ENCODE results near the gene AHDC1. TPM values are rescaled to one million over a fixed set of nuclear protein-coding genes. Genes with fewer than 3 reads are reported as not detected.

Gene AHDC1
- total and polyA plus RNA-seq, 7 donors = 1.8 to 34.1 (median 12.1) TPM

DNA sequence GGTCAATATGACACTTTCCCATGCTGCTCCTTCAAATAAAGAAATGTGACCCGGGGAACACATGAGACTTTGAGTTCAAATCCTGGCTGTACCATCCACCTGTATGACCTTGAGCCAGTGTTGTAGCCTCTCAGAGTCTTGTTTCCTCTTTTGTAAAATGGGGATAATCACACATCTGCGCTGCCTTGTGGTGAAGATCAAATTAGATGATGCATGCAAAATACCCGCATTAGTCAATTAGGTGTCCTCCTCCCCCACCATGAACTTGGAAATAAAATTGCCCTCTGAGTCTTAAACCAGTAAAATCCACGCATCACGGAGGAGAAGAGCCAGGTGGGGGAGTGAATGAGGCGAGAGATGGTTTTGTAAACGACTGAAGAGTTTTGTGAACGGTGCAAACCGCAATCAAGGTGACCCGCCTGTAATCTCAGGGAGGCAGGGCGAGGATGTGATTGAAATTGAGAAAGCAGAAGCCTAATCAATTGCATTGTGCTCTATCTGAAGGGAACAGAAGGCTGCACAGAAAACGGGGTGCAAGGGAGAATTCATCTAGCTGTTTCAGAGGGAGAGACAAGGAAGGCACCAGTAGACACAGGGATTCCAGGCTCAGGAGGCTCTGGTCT lies 5.8 kb upstream of the AHDC1 start:
- H3K4me3 ChIP-seq = no peak overlapping the region

DNA sequence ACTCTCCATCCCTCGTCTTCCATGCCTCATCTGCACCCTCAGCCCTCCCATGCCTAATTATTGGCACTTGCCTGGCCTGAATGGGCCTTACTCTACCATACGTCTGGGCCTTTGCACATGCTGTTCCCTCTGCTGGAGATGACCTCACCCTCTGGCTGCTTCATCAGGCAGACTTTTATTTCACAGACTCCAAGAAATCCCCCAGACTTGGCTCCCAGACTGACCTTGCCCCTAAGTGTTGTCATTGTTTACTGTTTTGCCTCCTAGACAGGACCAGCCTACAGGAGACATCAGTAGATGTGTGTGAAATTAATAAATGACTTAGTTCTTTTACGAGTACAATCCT lies 5.2 kb upstream of the AHDC1 start:
- H3K4me3 ChIP-seq = no peak overlapping the region
- TF ChIP-seq POLR2A (IDR thresholded peaks at IDR 0.05) = no peak
- TF ChIP-seq, protein P1, sequence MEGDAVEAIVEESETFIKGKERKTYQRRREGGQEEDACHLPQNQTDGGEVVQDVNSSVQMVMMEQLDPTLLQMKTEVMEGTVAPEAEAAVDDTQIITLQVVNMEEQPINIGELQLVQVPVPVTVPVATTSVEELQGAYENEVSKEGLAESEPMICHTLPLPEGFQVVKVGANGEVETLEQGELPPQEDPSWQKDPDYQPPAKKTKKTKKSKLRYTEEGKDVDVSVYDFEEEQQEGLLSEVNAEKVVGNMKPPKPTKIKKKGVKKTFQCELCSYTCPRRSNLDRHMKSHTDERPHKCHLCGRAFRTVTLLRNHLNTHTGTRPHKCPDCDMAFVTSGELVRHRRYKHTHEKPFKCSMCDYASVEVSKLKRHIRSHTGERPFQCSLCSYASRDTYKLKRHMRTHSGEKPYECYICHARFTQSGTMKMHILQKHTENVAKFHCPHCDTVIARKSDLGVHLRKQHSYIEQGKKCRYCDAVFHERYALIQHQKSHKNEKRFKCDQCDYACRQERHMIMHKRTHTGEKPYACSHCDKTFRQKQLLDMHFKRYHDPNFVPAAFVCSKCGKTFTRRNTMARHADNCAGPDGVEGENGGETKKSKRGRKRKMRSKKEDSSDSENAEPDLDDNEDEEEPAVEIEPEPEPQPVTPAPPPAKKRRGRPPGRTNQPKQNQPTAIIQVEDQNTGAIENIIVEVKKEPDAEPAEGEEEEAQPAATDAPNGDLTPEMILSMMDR (IDR thresholded peaks at IDR 0.05) = no peak
- no peaks in the 10 kb centered on the region for H3K9me3 ChIP-seq
- 40 to 57% methylated on average over 3 of the region's 3 CpGs for WGBS, 2 donors
- H3K27ac ChIP-seq = no peak overlapping the region
- no peaks in the 10 kb centered on the region for H3K36me3 ChIP-seq
- intact Hi-C loops (cut with DNase I) = loop anchor here (5.0 to 10.0 kb wide), 2 partner anchors 284 to 312 kb away; partner anchors contain the start of gene TMEM222
- no peak for DNase-seq
- H3K4me1 ChIP-seq = peaks cover 0 to 18% (median 10%) of the 10 kb centered on the region in 4 donors
- H3K27me3 ChIP-seq = no peaks in the 10 kb centered on the region

More for the DNA sequence above, 5.8 kb upstream of the AHDC1 start:
- TF ChIP-seq POLR2A (IDR thresholded peaks at IDR 0.05) = no peak
- TF ChIP-seq EP300 (IDR thresholded peaks at IDR 0.05) = no peak
- TF ChIP-seq, protein P1 (IDR thresholded peaks at IDR 0.05) = no peak
- no peak for TF ChIP-seq POLR2AphosphoS5 (IDR thresholded peaks at IDR 0.05)
- 47 to 53% methylated on average over 12 of the region's 12 CpGs for WGBS, 2 donors
- H3K27ac ChIP-seq = no peak overlapping the region
- H3K9me3 ChIP-seq = no peaks in the 10 kb centered on the region
- peaks cover 0 to 16% (median 12%) of the 10 kb centered on the region in 4 donors for H3K4me1 ChIP-seq
- H3K27me3 ChIP-seq = no peaks in the 10 kb centered on the region
- no peaks in the 10 kb centered on the region for H3K36me3 ChIP-seq
- DNase-seq = no peak
- intact Hi-C loops (cut with DNase I) = loop anchor here (5.0 to 10.0 kb wide), 2 partner anchors 285 to 312 kb away; partner anchors contain the start of gene TMEM222

DNA sequence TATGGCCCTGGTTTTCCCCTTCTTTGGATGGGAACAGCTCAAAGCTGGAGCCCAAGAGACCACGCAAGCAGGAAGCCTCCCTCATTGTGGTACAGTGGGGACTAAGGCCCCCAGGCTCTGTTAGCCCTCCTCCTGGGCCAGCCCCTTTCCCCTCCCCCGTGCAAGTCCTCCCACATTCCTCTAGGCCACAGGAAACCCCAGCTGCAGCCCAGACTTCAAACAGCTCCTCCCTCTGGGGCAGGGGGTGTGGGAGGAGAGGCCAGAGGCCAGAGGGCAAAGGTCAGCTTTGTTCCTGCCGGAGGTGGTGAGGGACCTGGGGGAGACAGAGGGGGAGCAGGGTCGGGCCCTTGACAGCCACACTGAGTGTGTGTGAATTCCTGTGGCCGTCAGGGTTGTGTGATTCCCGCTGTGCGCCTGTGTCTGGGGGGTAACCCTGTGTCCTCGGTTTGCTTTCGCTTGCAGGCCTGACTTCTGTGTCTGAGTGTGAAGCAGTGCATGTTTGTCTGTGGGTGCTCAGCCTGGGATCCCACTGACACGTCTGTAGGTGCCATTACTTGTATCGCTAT lies 3.4 kb upstream of the AHDC1 start:
- no peak overlapping the region for H3K4me3 ChIP-seq
- DNase-seq = no peak
- H3K27ac ChIP-seq = no peak overlapping the region
- intact Hi-C loops (cut with DNase I) = loop anchor here (5.0 to 10.0 kb wide), 2 partner anchors 283 to 310 kb away; partner anchors contain the start of gene TMEM222
- no peaks in the 10 kb centered on the region for H3K9me3 ChIP-seq
- TF ChIP-seq POLR2A (IDR thresholded peaks at IDR 0.05) (no peak), EP300 (IDR thresholded peaks at IDR 0.05) (no peak), POLR2AphosphoS5 (IDR thresholded peaks at IDR 0.05) (no peak)
- TF ChIP-seq, protein P1 (IDR thresholded peaks at IDR 0.05) = no peak
- 59 to 67% methylated on average over 11 of the region's 11 CpGs for WGBS, 2 donors
- H3K36me3 ChIP-seq = no peaks in the 10 kb centered on the region
- no peaks in the 10 kb centered on the region for H3K27me3 ChIP-seq
- H3K4me1 ChIP-seq = peaks cover 0 to 20% (median 12%) of the 10 kb centered on the region in 4 donors

DNA sequence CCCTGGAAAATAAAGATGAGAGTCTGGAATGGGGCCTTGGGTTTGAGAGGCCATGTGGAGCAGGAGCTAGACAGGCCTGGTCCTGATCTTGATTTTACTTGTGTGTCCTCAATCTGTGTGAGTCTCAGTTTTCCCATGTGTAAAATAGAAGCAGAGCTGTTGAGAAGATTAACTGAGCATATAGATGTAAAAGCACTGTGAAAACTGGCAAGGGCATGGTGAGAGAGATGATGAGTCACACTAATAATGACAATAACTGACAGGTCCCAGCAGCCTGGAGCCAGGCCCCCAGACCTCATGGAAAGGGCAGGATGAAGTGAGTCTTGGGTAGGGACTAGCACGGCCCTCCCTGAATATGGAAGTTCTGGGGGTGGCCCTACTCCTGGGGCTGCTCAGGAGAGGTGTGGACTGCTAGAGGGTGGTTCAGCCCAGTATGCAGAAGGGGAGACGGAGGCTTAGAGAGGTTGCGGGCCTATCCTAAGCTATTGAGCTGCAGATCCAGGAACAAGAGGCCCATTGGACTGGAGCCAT lies 2.8 kb upstream of the AHDC1 start:
- DNase-seq = no peak
- no peak overlapping the region for H3K4me3 ChIP-seq
- no peaks in the 10 kb centered on the region for H3K36me3 ChIP-seq
- TF ChIP-seq POLR2AphosphoS5 (IDR thresholded peaks at IDR 0.05) = no peak
- TF ChIP-seq, protein P1 (IDR thresholded peaks at IDR 0.05) = peak in 1 of 4 experiments; percentile 0
- intact Hi-C loops (cut with DNase I) = loop anchor here (1.0 to 10.0 kb wide), 3 partner anchors 50 to 309 kb away; partner anchors contain the start of gene TMEM222
- no peaks in the 10 kb centered on the region for H3K9me3 ChIP-seq
- H3K27me3 ChIP-seq = no peaks in the 10 kb centered on the region
- 80 to 86% methylated on average over 3 of the region's 3 CpGs for whole genome bisulfite sequencing, 2 donors
- H3K4me1 ChIP-seq = peaks cover 0 to 26% (median 17%) of the 10 kb centered on the region in 4 donors
- no peak overlapping the region for H3K27ac ChIP-seq

Data from sigmoid colon (tissue), 7 donors.